SU-DHL-6 (cell line): ENCODE data around the gene TMC3.

Experiments
- CTCF ChIP-seq: fragments of 200-600 bp; sonication (generic); IDR thresholded peaks from one replicate; pipeline ENCODE4 v1.5.1; 2017; ENCODE audit warnings: antibody characterized with exemption, mild to moderate bottlenecking, low read length, moderate library complexity; ENCODE audit not compliant: insufficient read depth, poor library complexity, severe bottlenecking
- EZH2phosphoT487 ChIP-seq: fragments of 200-600 bp; sonication (generic), shearing (Covaris generic); conservative IDR thresholded peaks from 2 replicates; pipeline ENCODE4 v1.6.1; 2018; ENCODE audit warnings: mild to moderate bottlenecking, antibody characterized with exemption, low read length, moderate library complexity, mixed read lengths

- TF ChIP-seq CTCF = no peak
- no peak for TF ChIP-seq EZH2phosphoT487
Observed at GRCh38 chr15:81338170-81339007, 35.6 kb downstream of the TMC3 start.
